ENCODE measurements around the gene TRIM58.

Gene TRIM58

GRCh38 chr1:247884797-247885413 lies 27.9 kb downstream of the TRIM58 start:
- DNase-seq (ENCODE audit: low read depth) = no peak
- TF ChIP-seq CTCF (conservative IDR thresholded peaks at IDR 0.05; ENCODE audit: low read length) = no peak
- no peak overlapping the region for H3K4me3 ChIP-seq (ENCODE audit: low read length)

GRCh38 chr1:247895163-247895637 lies 38.2 kb downstream of the TRIM58 start, which contains the start of gene OR2W3:
Gene OR2W3, plus strand, starts transcription at chr1:247895587. Its CDS starts 0 bp downstream, at chr1:247895587.
- DNase-seq (ENCODE audit: low read depth) = no peak
- TF ChIP-seq CTCF (conservative IDR thresholded peaks at IDR 0.05; ENCODE audit: low read length) = no peak
- H3K4me3 ChIP-seq (ENCODE audit: low read length) = no peak within 1 kb of the TSS

GRCh38 chr1:247895976-247896375 lies 39.0 kb downstream of the TRIM58 start:
- no peak for DNase-seq (ENCODE audit: low read depth)
- H3K4me3 ChIP-seq (ENCODE audit: low read length) = no peak overlapping the region
- no peak for TF ChIP-seq CTCF (conservative IDR thresholded peaks at IDR 0.05; ENCODE audit: low read length)

GRCh38 chr1:247904122-247904521 lies 47.1 kb downstream of the TRIM58 start:
- no peak for TF ChIP-seq CTCF (conservative IDR thresholded peaks at IDR 0.05; ENCODE audit: low read length)
- DNase-seq (ENCODE audit: low read depth) = no peak
- H3K4me3 ChIP-seq (ENCODE audit: low read length) = no peak overlapping the region

- no peak for TF ChIP-seq CTCF (conservative IDR thresholded peaks at IDR 0.05; ENCODE audit: low read length)
- DNase-seq (ENCODE audit: low read depth) = no peak
- H3K4me3 ChIP-seq (ENCODE audit: low read length) = no peak overlapping the region
Measured at GRCh38 chr1:247905181-247905580, 48.2 kb downstream of the TRIM58 start.

- no peak for DNase-seq (ENCODE audit: low read depth)
- no peak overlapping the region for H3K4me3 ChIP-seq (ENCODE audit: low read length)
- TF ChIP-seq CTCF (conservative IDR thresholded peaks at IDR 0.05; ENCODE audit: low read length) = no peak
Measured at GRCh38 chr1:247905910-247906503, 49.0 kb downstream of the TRIM58 start.

- no peak overlapping the region for H3K4me3 ChIP-seq (ENCODE audit: low read length)
- DNase-seq (ENCODE audit: low read depth) = no peak
- TF ChIP-seq CTCF (conservative IDR thresholded peaks at IDR 0.05; ENCODE audit: low read length) = no peak
Measured at GRCh38 chr1:247906504-247907047, 49.6 kb downstream of the TRIM58 start.

Data from AG10803 (cell line).